Stimulated activated CD8-positive, alpha-beta memory T cell treated with anti-CD3 and anti-CD28 coated beads, Interleukin-4, amount 100 ng/mL, for 1 hour (primary cell): ENCODE data around the gene SLFN12.
"Not testable (repeated sequence)": the region's sequence is repeated elsewhere in the genome, so short reads cannot be mapped to it uniquely, and the experiment has no call there.

Source experiments
- DNase-seq, 2 donors: peaks; one replicate each; pipeline ENCODE4 v3.0.0-alpha.2; 2020; ENCODE audit warnings: low read depth in 2 of 2, low spot score in 1 of 2

The SLFN12 gene

GRCh38 chr17:35414247-35414646 lies 18.1 kb downstream of the SLFN12 start:
- DNase-seq: no peak

DNA sequence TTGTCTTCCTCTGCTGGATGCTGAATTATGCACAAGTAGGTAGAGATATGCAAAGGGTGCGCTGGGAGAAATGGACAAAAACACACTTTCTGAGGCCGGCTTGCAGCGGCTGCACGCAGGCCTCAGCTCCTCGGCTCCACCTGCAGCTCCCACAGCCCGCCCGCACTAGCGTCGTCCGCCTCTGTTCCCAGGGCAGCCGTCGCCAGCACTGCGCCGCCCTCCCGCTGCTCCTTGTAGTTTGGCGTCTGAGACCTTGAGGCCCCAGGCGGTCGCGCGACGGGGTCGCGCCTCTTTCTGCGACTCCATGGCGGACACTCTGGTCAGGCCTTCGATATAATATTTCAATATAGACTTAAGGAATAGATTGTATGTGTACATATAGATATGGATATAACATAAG lies 24.8 kb downstream of the SLFN12 start:
- no peak for DNase-seq

- DNase-seq: no peak
Measured at GRCh38 chr17:35406568-35406967, 25.7 kb downstream of the SLFN12 start.

GRCh38 chr17:35404360-35404759 lies 27.9 kb downstream of the SLFN12 start:
- no peak for DNase-seq

DNA sequence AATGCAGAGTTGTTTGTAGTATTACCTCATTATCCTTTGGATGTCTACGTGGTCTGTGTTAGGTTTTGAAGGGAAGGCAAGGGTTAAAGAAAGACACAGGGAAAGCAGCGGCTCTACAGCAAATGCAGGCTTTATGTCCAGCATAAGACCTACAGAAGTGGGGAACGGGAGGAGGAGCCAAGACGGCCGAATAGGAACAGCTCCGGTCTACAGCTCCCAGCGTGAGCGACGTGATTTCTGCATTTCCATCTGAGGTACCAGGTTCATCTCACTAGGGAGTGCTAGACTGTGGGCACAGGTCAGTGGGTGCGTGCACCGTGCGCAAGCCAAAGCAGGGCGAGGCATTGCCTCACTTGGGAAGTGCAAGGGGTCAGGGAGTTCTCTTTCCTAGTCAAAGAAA lies 38.5 kb downstream of the SLFN12 start:
- DNase-seq: not testable (repeated sequence)

- no peak for DNase-seq
Measured at GRCh38 chr17:35390663-35391062, 41.6 kb downstream of the SLFN12 start.

DNA sequence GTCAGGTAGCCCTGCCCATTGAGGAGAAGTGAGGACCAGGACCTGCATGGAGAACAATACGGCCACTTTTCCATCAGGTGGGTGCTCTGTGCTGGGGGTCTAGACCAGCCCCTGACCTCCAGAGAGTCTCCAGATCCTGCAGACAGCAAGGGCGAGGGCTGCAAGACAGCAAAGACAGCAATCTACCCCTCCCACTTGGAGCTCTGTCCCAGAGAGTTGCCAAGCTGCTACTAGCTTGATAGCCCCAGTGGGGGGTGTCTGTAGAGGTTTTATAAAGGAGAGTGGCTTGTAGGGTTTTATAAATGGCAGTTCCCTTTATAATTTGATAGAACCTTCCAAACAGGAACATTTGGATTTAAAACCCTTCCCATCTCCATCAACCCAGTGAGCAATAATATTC lies 42.1 kb downstream of the SLFN12 start:
- DNase-seq: no peak

GRCh38 chr17:35387496-35387895 lies 44.8 kb downstream of the SLFN12 start:
- DNase-seq: no peak

GRCh38 chr17:35377706-35378105 lies 54.6 kb downstream of the SLFN12 start:
- no peak for DNase-seq

- no peak for DNase-seq
Measured at GRCh38 chr17:35377068-35377467, 55.2 kb downstream of the SLFN12 start.

DNA sequence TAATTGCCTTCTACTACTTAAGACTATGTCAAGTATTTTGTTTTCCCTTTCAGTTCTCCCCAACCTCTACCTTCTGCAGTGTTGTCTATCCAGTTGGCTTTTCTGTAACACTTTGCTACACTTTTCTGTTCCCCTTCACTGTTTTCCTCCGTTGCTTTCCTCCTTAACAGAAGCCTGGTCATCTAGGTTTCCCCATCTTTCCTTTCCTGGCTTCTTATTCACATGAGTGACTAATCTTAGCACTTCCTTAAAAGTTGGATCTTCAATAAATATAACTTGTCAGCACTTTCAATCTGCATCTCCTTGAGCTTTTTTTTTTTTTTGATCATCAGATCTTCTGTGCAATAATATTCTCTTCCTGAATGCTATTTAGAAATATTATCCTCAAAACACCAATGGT lies 56.1 kb downstream of the SLFN12 start:
- no peak for DNase-seq

- DNase-seq: no peak
Measured at GRCh38 chr17:35374766-35375344, 57.4 kb downstream of the SLFN12 start.

DNA sequence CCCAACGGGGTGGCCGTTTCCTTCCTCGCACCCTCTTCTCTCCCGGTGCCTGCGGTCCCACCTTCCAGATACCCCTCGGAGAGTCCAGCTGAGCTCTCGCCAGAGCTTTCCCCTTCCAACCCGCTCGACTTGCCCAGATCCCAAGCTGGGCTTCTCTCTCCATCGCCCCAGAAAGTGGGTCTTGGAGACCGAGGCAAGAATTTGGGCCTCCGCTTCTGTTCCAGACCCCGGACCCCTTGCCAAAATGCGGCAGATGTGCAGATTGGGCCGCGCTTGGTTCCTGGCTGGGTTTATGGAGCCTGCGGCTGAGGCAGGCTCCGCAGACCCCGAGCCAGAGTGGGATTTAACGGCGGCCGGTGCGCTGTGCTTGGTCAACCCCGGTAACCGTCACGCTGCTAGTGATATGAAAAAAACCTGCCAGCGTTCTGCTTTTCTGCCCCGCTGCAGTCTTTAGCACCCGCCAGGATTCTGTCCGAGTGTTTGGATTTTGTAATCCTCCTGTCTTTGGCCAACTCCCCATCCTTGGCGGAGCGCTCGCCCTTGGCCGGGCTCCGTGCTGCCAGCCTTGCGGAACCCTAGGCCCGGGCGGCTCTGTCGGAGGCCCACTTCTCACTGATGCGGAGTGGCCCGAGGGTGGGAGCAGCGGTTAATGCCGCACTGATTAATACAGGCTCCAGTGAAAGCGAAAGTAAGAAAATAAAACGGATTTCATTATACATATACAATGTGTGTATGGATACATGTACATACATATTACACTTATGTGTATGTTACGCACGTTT lies 58.1 kb downstream of the SLFN12 start:
- DNase-seq: peak in 1 of 2 donors; percentile 9

DNA sequence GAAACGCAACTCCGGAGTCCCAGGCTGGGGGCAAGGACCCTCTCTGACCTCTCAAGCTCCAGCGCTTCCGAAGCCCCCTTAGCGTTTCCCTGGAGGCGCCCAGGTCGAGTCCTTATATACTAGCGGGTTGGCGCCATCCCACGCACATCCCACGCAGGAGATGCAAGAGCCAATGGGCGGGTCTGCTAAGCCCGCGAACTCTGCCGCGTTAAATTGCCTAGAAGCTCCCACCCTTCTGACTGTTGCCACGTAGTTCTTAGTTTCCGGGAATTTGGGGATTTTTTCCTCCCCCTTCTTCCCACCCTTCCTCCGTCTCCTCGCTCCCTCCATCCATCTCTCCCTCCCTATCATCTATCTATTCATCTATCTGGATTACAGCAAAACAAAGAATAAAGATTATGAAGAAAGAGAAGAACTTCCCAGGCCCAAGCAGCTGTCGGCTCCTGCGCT lies 58.7 kb downstream of the SLFN12 start, which contains the start of gene SLFN11:
Gene SLFN11 (minus strand): TSS at position 88 of the 450 bp plus-strand sequence. CDS start 9,814 bp downstream, outside the sequence.
- peak; percentile 47 to 68 for DNase-seq

DNA sequence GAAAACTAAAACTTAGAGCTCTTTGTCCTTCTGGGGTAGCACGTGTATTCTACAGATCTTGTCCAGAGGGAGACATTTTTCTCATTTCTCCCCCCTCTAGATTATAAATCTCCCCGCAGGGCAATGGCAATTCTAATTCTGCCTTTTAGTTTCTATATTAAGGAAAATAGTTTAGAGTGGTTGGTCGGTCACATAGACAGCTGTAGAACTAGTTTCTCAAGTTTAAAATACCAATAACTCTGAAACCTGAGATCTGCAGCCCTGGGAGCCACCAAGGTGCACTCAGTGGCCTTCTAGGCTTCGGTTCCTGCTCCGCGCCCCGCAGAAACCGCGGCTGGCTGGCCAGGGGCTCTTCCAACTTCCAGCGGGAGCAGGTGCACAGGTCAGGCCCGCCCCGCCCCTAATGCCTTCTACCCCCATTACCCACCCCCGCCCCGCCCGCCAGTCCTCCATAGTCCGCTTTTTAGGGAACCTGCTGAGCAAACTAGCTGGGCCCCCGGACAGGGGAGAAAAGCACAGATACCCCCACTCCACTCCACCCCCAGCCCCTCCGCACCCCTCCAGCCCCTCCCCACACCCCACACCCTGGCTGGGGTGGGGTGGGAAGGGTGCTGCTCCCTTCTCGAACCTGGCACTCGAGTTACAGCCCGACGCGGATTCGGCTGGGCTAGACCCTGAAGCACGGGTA lies 59.3 kb downstream of the SLFN12 start:
- no peak for DNase-seq

- DNase-seq: no peak
Measured at GRCh38 chr17:35371934-35372333, 60.4 kb downstream of the SLFN12 start.

DNA sequence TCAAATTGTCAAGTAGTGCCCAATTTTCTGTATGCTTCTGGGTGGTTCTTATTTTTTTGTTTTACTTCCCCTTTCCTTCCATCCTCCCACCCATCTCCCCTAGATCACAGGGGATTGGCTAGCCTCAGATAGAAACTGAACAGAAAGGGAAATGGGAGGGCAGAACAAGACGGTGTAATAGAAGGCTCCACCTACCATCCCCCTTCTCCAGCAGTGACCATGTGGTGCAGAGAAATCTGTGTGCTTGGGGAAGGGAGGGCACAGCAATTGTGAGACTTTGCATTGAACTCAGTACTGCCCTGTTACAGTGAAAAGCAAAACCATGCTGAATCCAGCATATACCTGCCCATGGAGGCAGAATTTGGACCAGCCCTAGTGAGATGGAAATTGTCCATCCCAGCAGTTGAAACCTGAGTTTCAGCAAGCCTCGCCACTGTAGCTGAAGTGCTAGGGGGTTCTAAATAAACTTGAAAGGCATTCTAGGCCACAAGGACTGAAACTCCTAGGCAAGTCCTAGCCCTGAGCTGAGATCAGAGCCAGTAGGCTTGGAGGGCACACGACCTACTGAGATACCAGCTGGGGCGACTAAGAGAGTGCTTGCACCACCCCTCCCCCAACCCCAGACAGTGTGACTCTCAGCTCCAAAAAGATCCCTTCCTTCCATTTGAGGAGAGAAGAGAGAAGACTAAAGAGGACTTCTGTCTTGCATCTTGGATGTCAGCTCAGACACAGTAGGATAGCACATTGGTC lies 64.0 kb downstream of the SLFN12 start:
- DNase-seq: no peak

GRCh38 chr17:35361027-35361426 lies 71.3 kb downstream of the SLFN12 start:
- DNase-seq: no peak
